Tibial artery (tissue), 4 donors: Measurements from ENCODE around the gene SLC34A1.

Source experiments
- DNase-seq, 2 donors: peaks; one replicate each; pipeline ENCODE4 v3.0.0-alpha.2; 2019
- H3K27ac ChIP-seq, 2 donors: fragments of 200-600 bp; sonication (generic) in 1 of 2; 1 replicate in 1 of 2; 2 replicates in 1 of 2; pipeline ENCODE4 v1.5.1; 2018 to 2019; ENCODE audit warnings: mild to moderate bottlenecking in 1 of 2
- H3K27me3 ChIP-seq, 2 donors: fragments of 200-600 bp; sonication (generic) in 1 of 2; one replicate each; pipeline versions ENCODE4 v1.5.1 to v1.6.0; 2016 to 2019
- H3K36me3 ChIP-seq, 3 donors: fragments of 200-600 bp; sonication (generic) in 2 of 3; one replicate each; pipeline ENCODE4 v1.5.1; 2016 to 2019; ENCODE audit warnings: mild to moderate bottlenecking in 2 of 3
- H3K4me1 ChIP-seq, 4 donors: fragments of 200-600 bp; sonication (generic) in 2 of 4; 1 replicate in 3 of 4; 2 replicates in 1 of 4; pipeline ENCODE4 v1.5.1; 2016 to 2019
- H3K4me3 ChIP-seq, 2 donors: fragments of 200-600 bp; sonication (generic) in 1 of 2; 1 replicate in 1 of 2; 2 replicates in 1 of 2; pipeline ENCODE4 v1.5.1; 2018 to 2019; ENCODE audit warnings: mild to moderate bottlenecking in 2 of 2
- H3K9me3 ChIP-seq, 3 donors: fragments of 200-600 bp; sonication (generic) in 1 of 3; one replicate each; pipeline ENCODE4 v1.5.1; 2016 to 2019
- intact Hi-C: fragments of 100-400 bp; cut with DNase I; formaldehyde crosslinking; loops from one replicate; pipeline ENCODE4 v1.15.0; 2023; ENCODE audit warnings: low total_unique reads
- TF ChIP-seq, protein P1 (sequence below), 2 experiments: fragments of 200-600 bp in 1 of 2; fragments of 450-650 bp in 1 of 2; IDR thresholded peaks; one replicate each; pipeline ENCODE4 v1.5.1; 2017 to 2019; ENCODE audit warnings: antibody characterized with exemption in 2 of 2, mild to moderate bottlenecking in 1 of 2, moderate library complexity in 1 of 2

Gene SLC34A1

GRCh38 chr5:177356746-177357145 lies 27.5 kb upstream of the SLC34A1 start:
- H3K36me3 ChIP-seq, result no peaks in the 10 kb centered on the region
- intact Hi-C loops, result no loop called here
- H3K27ac ChIP-seq, result no peak overlapping the region
- DNase-seq, result no peak
- no peaks in the 10 kb centered on the region for H3K9me3 ChIP-seq
- TF ChIP-seq, protein P1, sequence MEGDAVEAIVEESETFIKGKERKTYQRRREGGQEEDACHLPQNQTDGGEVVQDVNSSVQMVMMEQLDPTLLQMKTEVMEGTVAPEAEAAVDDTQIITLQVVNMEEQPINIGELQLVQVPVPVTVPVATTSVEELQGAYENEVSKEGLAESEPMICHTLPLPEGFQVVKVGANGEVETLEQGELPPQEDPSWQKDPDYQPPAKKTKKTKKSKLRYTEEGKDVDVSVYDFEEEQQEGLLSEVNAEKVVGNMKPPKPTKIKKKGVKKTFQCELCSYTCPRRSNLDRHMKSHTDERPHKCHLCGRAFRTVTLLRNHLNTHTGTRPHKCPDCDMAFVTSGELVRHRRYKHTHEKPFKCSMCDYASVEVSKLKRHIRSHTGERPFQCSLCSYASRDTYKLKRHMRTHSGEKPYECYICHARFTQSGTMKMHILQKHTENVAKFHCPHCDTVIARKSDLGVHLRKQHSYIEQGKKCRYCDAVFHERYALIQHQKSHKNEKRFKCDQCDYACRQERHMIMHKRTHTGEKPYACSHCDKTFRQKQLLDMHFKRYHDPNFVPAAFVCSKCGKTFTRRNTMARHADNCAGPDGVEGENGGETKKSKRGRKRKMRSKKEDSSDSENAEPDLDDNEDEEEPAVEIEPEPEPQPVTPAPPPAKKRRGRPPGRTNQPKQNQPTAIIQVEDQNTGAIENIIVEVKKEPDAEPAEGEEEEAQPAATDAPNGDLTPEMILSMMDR (IDR thresholded peaks at IDR 0.05), result no peak
- peaks cover 0 to 13% (median 3%) of the 10 kb centered on the region in 4 donors for H3K4me1 ChIP-seq
- no peak overlapping the region for H3K4me3 ChIP-seq
- peaks cover 0 to 13% of the 10 kb centered on the region in 2 donors for H3K27me3 ChIP-seq

DNA sequence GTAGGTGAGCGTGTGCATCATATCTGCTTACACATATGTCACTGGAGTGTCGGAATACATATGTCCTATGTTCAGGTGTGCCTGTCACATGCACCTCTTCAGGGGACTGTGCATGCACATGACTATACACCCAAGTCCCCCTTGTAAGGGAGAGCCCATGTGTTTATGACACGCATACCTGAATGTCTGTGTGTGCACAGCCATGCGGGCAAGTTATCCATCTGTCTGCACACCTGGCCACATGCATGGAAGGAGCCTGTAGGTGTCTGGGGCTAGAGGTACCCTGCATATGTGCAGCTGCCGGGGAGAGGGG lies 27.1 kb upstream of the SLC34A1 start:
- Histone ChIP-seq H3K4me1 (peaks cover 0 to 13% (median 2%) of the 10 kb centered on the region in 4 donors), H3K27ac (no peak overlapping the region), H3K36me3 (no peaks in the 10 kb centered on the region), H3K27me3 (peaks cover 0 to 13% of the 10 kb centered on the region in 2 donors), H3K9me3 (no peaks in the 10 kb centered on the region), H3K4me3 (no peak overlapping the region)
- TF ChIP-seq, protein P1 (IDR thresholded peaks at IDR 0.05), result no peak
- DNase-seq, result no peak
- intact Hi-C loops, result no loop called here

DNA sequence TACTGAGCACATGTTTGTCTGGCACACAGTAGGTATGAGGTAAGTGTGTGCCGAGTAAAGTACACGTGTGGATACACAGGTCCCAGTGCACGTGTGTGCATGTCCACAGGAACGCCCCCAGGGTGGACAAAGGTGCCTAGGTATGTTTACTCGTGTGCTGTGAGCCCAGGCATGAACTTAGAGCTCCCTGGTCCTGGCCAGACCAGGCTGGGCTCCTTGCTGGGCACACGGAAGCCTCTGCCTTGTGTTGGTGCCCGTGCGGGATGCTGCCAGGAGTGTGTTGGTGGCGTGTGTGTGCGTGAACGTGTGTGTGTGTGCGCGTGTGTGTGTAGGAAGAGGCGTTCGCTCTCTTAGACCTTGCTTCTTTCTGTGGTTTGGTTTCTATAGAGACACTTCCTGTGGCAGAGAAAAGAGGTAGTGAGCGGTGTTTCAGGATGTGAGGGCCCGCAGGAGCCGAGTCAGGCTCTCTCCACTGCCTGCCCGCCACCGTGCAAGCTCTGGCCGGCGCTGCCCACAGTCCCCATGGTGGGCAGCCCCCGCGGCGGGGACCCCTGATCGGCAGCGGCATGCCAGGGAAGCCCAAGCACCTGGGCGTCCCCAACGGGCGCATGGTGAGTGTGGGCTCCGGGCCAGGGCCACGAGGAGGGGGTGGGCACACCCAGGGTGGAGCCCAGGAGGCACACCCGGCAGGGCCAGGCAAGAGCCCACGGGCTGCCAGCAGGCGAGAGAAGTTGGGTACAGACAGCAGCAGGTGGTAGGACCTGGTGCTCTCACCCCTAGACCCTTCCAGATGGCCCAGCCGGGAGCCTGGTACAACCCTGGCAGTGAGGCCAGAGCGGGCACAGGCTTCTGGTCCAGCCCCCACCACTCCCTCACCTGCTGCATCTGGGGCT lies 26.5 kb upstream of the SLC34A1 start, which contains the start of gene RGS14:
TSS of gene RGS14 (plus strand) at position 466 of the 893 bp plus-strand sequence. CDS start at position 567, 101 bp downstream.
- H3K27ac ChIP-seq, result no peak within 1 kb of the TSS
- peaks cover 0 to 13% of the 10 kb centered on the region in 2 donors for H3K27me3 ChIP-seq
- intact Hi-C loops, result no loop called here
- peaks cover 0 to 16% (median 2%) of the 10 kb centered on the region in 4 donors for H3K4me1 ChIP-seq
- no peaks in the 10 kb centered on the region for H3K9me3 ChIP-seq
- peak within 1 kb of the TSS; percentile 22 to 43 for H3K4me3 ChIP-seq
- H3K36me3 ChIP-seq, result no peaks in the 10 kb centered on the region
- TF ChIP-seq, protein P1 (IDR thresholded peaks at IDR 0.05), result no peak
- no peak for DNase-seq

DNA sequence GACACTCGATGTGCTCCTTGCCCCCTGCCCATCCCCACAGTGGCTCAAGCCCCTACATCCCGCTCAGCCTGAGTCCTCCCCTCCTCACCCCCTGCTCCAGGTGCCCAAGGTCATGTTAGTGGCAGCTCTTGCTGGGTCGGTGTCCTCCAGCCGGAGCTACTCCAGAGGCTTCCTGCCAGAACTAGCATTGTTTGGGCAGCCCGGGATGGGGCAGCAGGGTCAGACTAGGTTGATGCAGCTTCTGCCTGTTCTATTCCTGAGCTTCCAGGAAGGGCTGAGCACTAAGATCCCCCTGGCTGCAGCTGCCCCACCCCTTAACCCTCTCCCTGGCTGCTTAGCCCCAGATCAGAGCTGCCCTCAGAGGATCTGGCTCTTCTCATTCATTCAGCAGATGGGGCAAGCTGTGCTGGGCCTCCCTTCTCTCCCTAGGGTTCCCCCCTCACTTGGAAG lies 25.8 kb upstream of the SLC34A1 start:
- Histone ChIP-seq H3K4me3 (peak overlapping the region; percentile 22 to 43), H3K27me3 (peaks cover 0 to 13% of the 10 kb centered on the region in 2 donors), H3K27ac (no peak overlapping the region), H3K9me3 (no peaks in the 10 kb centered on the region), H3K36me3 (no peaks in the 10 kb centered on the region), H3K4me1 (peaks cover 0 to 23% (median 9%) of the 10 kb centered on the region in 4 donors)
- TF ChIP-seq, protein P1 (IDR thresholded peaks at IDR 0.05), result no peak
- intact Hi-C loops, result no loop called here
- no peak for DNase-seq

DNA sequence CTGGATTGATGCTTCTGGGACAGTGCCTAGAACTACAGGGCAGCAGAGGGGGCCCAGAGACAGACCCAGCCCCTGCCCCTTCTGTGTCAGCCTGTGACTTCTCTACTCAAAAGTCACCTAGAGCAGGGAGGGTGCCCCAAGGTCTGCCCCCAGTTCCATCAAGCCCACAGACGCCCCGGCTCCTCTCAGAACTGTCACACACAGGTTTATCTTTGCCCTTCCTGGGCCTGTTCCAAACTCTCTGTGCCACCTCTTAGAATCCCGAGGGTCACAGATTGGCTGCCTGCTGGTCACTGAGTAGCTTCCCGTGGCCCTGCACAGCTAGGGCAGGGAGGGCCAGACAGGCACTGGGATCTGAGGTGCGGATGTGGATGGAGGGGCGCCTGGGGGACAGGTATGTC lies 24.8 kb upstream of the SLC34A1 start:
- intact Hi-C loops, result no loop called here
- H3K27me3 ChIP-seq, result peaks cover 0 to 13% of the 10 kb centered on the region in 2 donors
- peaks cover 0 to 27% (median 14%) of the 10 kb centered on the region in 4 donors for H3K4me1 ChIP-seq
- DNase-seq, result no peak
- H3K36me3 ChIP-seq, result no peaks in the 10 kb centered on the region
- no peak overlapping the region for H3K27ac ChIP-seq
- TF ChIP-seq, protein P1 (IDR thresholded peaks at IDR 0.05), result no peak
- H3K4me3 ChIP-seq, result no peak overlapping the region
- H3K9me3 ChIP-seq, result no peaks in the 10 kb centered on the region
